ENCODE data around the gene DBR1. TPM values are rescaled to one million over a fixed set of nuclear protein-coding genes. Genes with fewer than 3 reads are reported as not detected.

DBR1 gene
- total and polyA plus RNA-seq, 7 donors, result 6.6 to 15.1 (median 9.6) TPM

DNA sequence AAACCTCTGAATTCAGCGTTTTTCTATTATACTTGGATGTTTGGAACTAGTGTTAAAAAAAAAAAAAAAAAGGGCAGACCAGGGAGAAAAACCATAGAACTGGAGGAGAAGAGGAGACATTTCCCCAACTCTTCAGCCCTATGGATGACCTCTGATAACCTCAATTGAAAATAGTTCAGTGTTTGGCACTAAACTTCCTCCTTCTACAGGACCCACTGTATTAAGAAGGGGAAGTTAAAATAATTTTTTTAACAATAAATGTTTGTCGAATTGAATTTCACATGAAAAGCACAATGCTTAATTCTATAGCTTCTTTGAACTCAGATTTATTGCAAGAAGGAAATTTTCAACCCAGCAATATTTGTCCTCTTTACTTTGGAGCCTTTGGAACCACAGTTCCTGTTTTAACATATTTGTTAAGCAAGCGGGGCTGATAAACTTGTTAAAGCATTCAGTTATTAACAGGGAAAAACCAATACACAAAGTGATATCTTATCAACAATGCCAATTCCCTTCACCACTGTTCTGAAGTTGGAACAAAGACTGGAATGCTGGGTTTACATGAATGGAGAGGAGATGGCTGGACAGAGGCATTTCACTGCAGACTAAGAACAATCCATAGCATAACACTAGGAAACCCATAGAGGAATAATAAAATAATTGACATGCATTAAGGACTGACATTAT lies 39.4 kb downstream of the DBR1 start:
- WGBS, 2 donors, result 52 to 59% methylated on average over 3 of the region's 3 CpGs
- TF ChIP-seq POLR2A (IDR thresholded peaks at IDR 0.05) (no peak), EP300 (IDR thresholded peaks at IDR 0.05) (no peak), POLR2AphosphoS5 (IDR thresholded peaks at IDR 0.05) (no peak)
- TF ChIP-seq, protein P1, sequence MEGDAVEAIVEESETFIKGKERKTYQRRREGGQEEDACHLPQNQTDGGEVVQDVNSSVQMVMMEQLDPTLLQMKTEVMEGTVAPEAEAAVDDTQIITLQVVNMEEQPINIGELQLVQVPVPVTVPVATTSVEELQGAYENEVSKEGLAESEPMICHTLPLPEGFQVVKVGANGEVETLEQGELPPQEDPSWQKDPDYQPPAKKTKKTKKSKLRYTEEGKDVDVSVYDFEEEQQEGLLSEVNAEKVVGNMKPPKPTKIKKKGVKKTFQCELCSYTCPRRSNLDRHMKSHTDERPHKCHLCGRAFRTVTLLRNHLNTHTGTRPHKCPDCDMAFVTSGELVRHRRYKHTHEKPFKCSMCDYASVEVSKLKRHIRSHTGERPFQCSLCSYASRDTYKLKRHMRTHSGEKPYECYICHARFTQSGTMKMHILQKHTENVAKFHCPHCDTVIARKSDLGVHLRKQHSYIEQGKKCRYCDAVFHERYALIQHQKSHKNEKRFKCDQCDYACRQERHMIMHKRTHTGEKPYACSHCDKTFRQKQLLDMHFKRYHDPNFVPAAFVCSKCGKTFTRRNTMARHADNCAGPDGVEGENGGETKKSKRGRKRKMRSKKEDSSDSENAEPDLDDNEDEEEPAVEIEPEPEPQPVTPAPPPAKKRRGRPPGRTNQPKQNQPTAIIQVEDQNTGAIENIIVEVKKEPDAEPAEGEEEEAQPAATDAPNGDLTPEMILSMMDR (IDR thresholded peaks at IDR 0.05), result no peak
- no peaks in the 10 kb centered on the region for H3K27me3 ChIP-seq
- no peaks in the 10 kb centered on the region for H3K36me3 ChIP-seq
- no peak for DNase-seq
- H3K9me3 ChIP-seq, result no peaks in the 10 kb centered on the region
- no peak overlapping the region for H3K4me3 ChIP-seq
- no peaks in the 10 kb centered on the region for H3K4me1 ChIP-seq
- intact Hi-C loops (cut with DNase I), result no loop called here
- H3K27ac ChIP-seq, result no peak overlapping the region

DNA sequence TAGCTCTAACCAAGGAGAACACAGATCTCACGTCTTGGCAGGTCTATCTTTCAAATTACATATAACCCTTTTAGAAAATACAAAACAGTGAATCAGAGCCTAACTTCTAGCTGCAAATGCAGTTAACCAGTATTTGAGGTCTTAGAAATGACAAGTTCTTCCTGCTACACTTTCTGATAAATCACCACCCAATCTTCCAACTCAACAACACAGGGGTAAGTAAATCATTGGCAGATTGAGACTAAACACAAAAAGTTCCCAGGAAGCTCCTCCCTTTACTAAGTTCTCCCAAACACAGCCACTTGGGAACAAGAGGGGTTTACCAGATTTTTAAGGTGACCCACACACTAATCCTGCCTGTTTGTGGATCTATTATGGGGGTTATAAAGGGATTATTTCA lies 42.5 kb downstream of the DBR1 start, which contains the start of gene A4GNT:
Gene A4GNT, minus strand, starts transcription at position 152 of the 400 bp plus-strand sequence. CDS start 1,134 bp downstream, outside the sequence.
- no peak within 1 kb of the TSS for H3K4me3 ChIP-seq
- TF ChIP-seq, protein P1 (IDR thresholded peaks at IDR 0.05), result no peak
- TF ChIP-seq EP300 (IDR thresholded peaks at IDR 0.05), result no peak
- TF ChIP-seq POLR2A (IDR thresholded peaks at IDR 0.05), result no peak
- TF ChIP-seq POLR2AphosphoS5 (IDR thresholded peaks at IDR 0.05), result no peak
- H3K36me3 ChIP-seq, result no peaks in the 10 kb centered on the region
- H3K27me3 ChIP-seq, result no peaks in the 10 kb centered on the region
- H3K9me3 ChIP-seq, result no peaks in the 10 kb centered on the region
- no peaks in the 10 kb centered on the region for H3K4me1 ChIP-seq
- intact Hi-C loops (cut with DNase I), result no loop called here
- no peak within 1 kb of the TSS for H3K27ac ChIP-seq
- DNase-seq, result no peak
- WGBS, 2 donors, result 54 to 75% methylated on average over 1 of the region's 1 CpG

DNA sequence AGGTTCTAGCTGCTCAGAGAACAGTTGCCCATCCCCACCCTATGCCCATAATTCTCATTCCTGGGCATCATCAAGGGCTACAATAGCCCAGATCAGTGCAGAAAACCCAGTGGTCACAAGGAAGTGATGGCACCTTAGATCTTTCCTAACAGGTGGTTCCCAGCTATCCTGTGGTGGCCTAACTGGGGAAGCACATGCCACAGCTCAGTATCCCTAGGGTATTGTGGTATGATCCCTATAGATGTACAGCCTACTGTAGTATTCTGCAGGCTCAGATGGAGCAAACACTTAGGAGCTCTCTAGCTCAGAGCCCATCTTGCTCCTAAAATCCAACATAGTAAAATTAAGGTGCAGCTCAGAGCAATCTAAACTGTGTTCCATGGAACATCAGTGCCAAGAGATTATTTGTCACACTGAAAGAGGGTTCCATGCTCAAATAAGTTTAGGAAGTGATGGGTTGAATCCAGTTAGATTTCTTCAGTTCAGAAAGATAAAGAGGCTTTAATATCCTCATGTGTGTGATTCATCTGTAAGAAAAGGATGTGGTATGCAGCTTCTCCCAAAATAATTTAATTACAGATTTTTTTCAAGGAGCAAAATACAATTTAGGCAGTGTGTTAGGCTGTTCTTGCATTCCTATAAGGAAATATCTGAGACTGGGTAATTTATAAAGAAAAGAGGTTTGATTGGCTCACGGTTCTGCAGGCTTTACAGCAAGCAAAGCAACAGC lies 46.9 kb downstream of the DBR1 start:
- no peak for DNase-seq
- no peaks in the 10 kb centered on the region for H3K36me3 ChIP-seq

DNA sequence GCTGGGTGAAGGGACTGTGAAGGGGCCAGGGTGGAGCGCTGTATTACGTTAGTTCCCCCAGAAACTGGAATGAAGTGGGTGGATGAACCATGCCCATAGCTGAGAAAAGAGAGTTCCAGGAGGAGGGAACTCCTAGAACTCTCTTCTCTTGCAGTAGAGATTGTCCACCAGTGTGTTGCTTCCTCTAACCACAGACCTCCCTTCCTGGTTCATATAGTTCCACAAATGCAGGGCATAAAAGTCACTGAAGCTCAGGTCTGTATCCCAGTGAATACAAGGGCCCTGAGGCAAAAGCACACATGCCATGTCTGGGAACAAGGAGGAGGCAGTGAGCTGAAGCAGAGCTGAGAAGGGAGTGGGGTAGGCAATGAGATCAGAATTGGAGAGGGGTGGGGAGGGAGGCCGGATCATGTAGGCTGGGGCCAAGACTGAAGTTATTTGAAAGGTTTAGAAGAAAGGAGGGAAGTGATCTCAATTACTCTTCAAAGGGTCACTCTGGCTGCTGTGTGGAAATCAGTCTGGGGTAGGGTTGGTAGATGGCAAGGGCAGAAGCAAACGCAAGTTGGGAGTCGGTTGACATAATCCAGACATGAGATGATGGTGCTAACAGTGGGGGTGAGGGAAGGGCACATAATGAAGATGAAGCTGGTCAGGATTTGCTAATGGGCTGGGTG lies 49.0 kb downstream of the DBR1 start:
- DNase-seq, result no peak
- Histone ChIP-seq H3K4me3 (no peak overlapping the region), H3K4me1 (peaks cover 0 to 21% (median 15%) of the 10 kb centered on the region in 4 donors), H3K36me3 (no peaks in the 10 kb centered on the region), H3K27me3 (no peaks in the 10 kb centered on the region), H3K9me3 (no peaks in the 10 kb centered on the region), H3K27ac (peak overlapping the region in 3 of 4 donors; percentile 27 to 55 (median 50))
- 62 to 69% methylated on average over 5 of the region's 5 CpGs for WGBS, 2 donors
- intact Hi-C loops (cut with DNase I), result no loop called here
- TF ChIP-seq, protein P1 (IDR thresholded peaks at IDR 0.05), result no peak
- no peak for TF ChIP-seq POLR2AphosphoS5 (IDR thresholded peaks at IDR 0.05)
- TF ChIP-seq POLR2A (IDR thresholded peaks at IDR 0.05), result no peak
- no peak for TF ChIP-seq EP300 (IDR thresholded peaks at IDR 0.05)

More for the DNA sequence above, 46.9 kb downstream of the DBR1 start:
- TF ChIP-seq EP300 (IDR thresholded peaks at IDR 0.05), result no peak
- TF ChIP-seq POLR2A (IDR thresholded peaks at IDR 0.05), result no peak
- TF ChIP-seq POLR2AphosphoS5 (IDR thresholded peaks at IDR 0.05), result no peak
- TF ChIP-seq, protein P1 (IDR thresholded peaks at IDR 0.05), result no peak
- Histone ChIP-seq H3K4me1 (peaks cover 0 to 21% (median 15%) of the 10 kb centered on the region in 4 donors), H3K4me3 (no peak overlapping the region), H3K27ac (no peak overlapping the region), H3K27me3 (no peaks in the 10 kb centered on the region), H3K9me3 (no peaks in the 10 kb centered on the region)
- intact Hi-C loops (cut with DNase I), result no loop called here
- WGBS, 2 donors, result 77 to 84% methylated on average over 1 of the region's 1 CpG

Measured in sigmoid colon (tissue), 7 donors.